ENCODE measurements around the gene SLC35C1. TPM values are rescaled to one million over a fixed set of nuclear protein-coding genes. Genes with fewer than 3 reads are reported as not detected.
A peak's percentile ranks its signal among the peaks of the same experiment; 100 is the strongest.

The SLC35C1 gene
- total and polyA plus RNA-seq, 5 donors from 2014 or later: 8.1 to 18.4 (median 12.4) TPM

GRCh38 chr11:45846174-45846675, 41.3 kb downstream of the SLC35C1 start:
- Mint-ChIP-seq H3K4me1 (peaks cover 19 to 60% (median 41%) of the 10 kb centered on the region in 4 donors), H3K4me3 (peak overlapping the region; percentile 86 to 96 (median 92)), H3K9me3 (no peaks in the 10 kb centered on the region), H3K27me3 (peaks cover 32% of the 10 kb centered on the region), H3K36me3 (peaks cover 7% of the 10 kb centered on the region), H3K27ac (peak overlapping the region; percentile 50 to 99 (median 98))
- Histone ChIP-seq H3K4me3 (ENCODE audit: low read depth, low read length) (peak overlapping the region; percentile 87), H3K9me3 (ENCODE audit: control insufficient read depth in 2 of 2, low read length in 2 of 2) (no peaks in the 10 kb centered on the region), H3K4me1 (ENCODE audit: control insufficient read depth, insufficient read depth, low read length, poor library complexity, severe bottlenecking) (peaks cover 37% of the 10 kb centered on the region), H3K36me3 (ENCODE audit: control insufficient read depth, insufficient read depth, low read length) (peaks cover 5% of the 10 kb centered on the region), H3K27ac (ENCODE audit: insufficient read depth, low read length, poor library complexity, severe bottlenecking) (peak overlapping the region; percentile 92), H3K27me3 (ENCODE audit: control insufficient read depth, insufficient read depth, low read length) (peaks cover 2% of the 10 kb centered on the region)
- DNase-seq (no peak), ATAC-seq (ENCODE audit: low read depth in 2 of 2) (no peak)

GRCh38 chr11:45846974-45847910, 42.3 kb downstream of the SLC35C1 start, which contains the start of gene CRY2:
Gene CRY2 (plus strand): TSS chr11:45847475. CDS start chr11:45847491, 16 bp downstream.
- no peaks in the 10 kb centered on the region for H3K9me3 Mint-ChIP-seq
- H3K9me3 ChIP-seq (ENCODE audit: control insufficient read depth in 2 of 2, low read length in 2 of 2): no peaks in the 10 kb centered on the region
- H3K4me1 Mint-ChIP-seq: peaks cover 19 to 67% (median 45%) of the 10 kb centered on the region in 4 donors
- peaks cover 7% of the 10 kb centered on the region for H3K36me3 Mint-ChIP-seq
- ATAC-seq (ENCODE audit: low read depth in 2 of 2) (peak; percentile 92 to 93), DNase-seq (peak; percentile 96 to 98 (median 97))
- peak within 1 kb of the TSS; percentile 92 for H3K27ac ChIP-seq (ENCODE audit: insufficient read depth, low read length, poor library complexity, severe bottlenecking)
- H3K27me3 ChIP-seq (ENCODE audit: control insufficient read depth, insufficient read depth, low read length): peaks cover 2% of the 10 kb centered on the region
- peaks cover 43% of the 10 kb centered on the region for H3K4me1 ChIP-seq (ENCODE audit: control insufficient read depth, insufficient read depth, low read length, poor library complexity, severe bottlenecking)
- peaks cover 5% of the 10 kb centered on the region for H3K36me3 ChIP-seq (ENCODE audit: control insufficient read depth, insufficient read depth, low read length)
- H3K27me3 Mint-ChIP-seq: peaks cover 28% of the 10 kb centered on the region
- H3K27ac Mint-ChIP-seq: peak within 1 kb of the TSS; percentile 50 to 99 (median 98)
- H3K4me3 Mint-ChIP-seq: peak within 1 kb of the TSS; percentile 86 to 96 (median 92)
- peak within 1 kb of the TSS; percentile 87 for H3K4me3 ChIP-seq (ENCODE audit: low read depth, low read length)

- ATAC-seq (ENCODE audit: low read depth in 2 of 2): peak; percentile 3 to 10
- peaks cover 46% of the 10 kb centered on the region for H3K4me1 ChIP-seq (ENCODE audit: control insufficient read depth, insufficient read depth, low read length, poor library complexity, severe bottlenecking)
Observed at GRCh38 chr11:45847911-45848316, 43.0 kb downstream of the SLC35C1 start.

GRCh38 chr11:45848654-45849081, 43.7 kb downstream of the SLC35C1 start:
- ATAC-seq (ENCODE audit: low read depth in 2 of 2) (no peak), DNase-seq (no peak)
- Mint-ChIP-seq H3K9me3 (no peaks in the 10 kb centered on the region), H3K4me1 (peaks cover 13 to 63% (median 43%) of the 10 kb centered on the region in 4 donors), H3K27me3 (peaks cover 19% of the 10 kb centered on the region), H3K36me3 (peaks cover 7% of the 10 kb centered on the region), H3K27ac (peak overlapping the region in 2 of 3 donors; percentile 17 to 34), H3K4me3 (peak overlapping the region; percentile 73 to 92 (median 88))
- Histone ChIP-seq H3K4me1 (ENCODE audit: control insufficient read depth, insufficient read depth, low read length, poor library complexity, severe bottlenecking) (peaks cover 39% of the 10 kb centered on the region), H3K9me3 (ENCODE audit: control insufficient read depth in 2 of 2, low read length in 2 of 2) (no peaks in the 10 kb centered on the region), H3K27me3 (ENCODE audit: control insufficient read depth, insufficient read depth, low read length) (peaks cover 2% of the 10 kb centered on the region), H3K36me3 (ENCODE audit: control insufficient read depth, insufficient read depth, low read length) (peaks cover 5% of the 10 kb centered on the region), H3K4me3 (ENCODE audit: low read depth, low read length) (peak overlapping the region; percentile 79), H3K27ac (ENCODE audit: insufficient read depth, low read length, poor library complexity, severe bottlenecking) (no peak overlapping the region)

More at GRCh38 chr11:45847911-45848316, 43.0 kb downstream of the SLC35C1 start:
- Mint-ChIP-seq H3K4me1 (peaks cover 18 to 68% (median 48%) of the 10 kb centered on the region in 4 donors), H3K36me3 (peaks cover 7% of the 10 kb centered on the region), H3K4me3 (peak overlapping the region; percentile 86 to 96 (median 92)), H3K27me3 (peaks cover 27% of the 10 kb centered on the region), H3K27ac (peak overlapping the region in 2 of 3 donors; percentile 34 to 99), H3K9me3 (no peaks in the 10 kb centered on the region)
- H3K4me3 ChIP-seq (ENCODE audit: low read depth, low read length): peak overlapping the region; percentile 79
- peak overlapping the region; percentile 92 for H3K27ac ChIP-seq (ENCODE audit: insufficient read depth, low read length, poor library complexity, severe bottlenecking)
- no peaks in the 10 kb centered on the region for H3K9me3 ChIP-seq (ENCODE audit: control insufficient read depth in 2 of 2, low read length in 2 of 2)
- peak; percentile 20 to 86 (median 53) for DNase-seq
- H3K27me3 ChIP-seq (ENCODE audit: control insufficient read depth, insufficient read depth, low read length): peaks cover 2% of the 10 kb centered on the region
- peaks cover 5% of the 10 kb centered on the region for H3K36me3 ChIP-seq (ENCODE audit: control insufficient read depth, insufficient read depth, low read length)

- no peak for DNase-seq
- no peak overlapping the region for H3K27ac Mint-ChIP-seq
- peaks cover 39% of the 10 kb centered on the region for H3K4me1 ChIP-seq (ENCODE audit: control insufficient read depth, insufficient read depth, low read length, poor library complexity, severe bottlenecking)
- peak overlapping the region in 3 of 4 donors; percentile 77 to 92 (median 80) for H3K4me3 Mint-ChIP-seq
- peaks cover 11% of the 10 kb centered on the region for H3K36me3 ChIP-seq (ENCODE audit: control insufficient read depth, insufficient read depth, low read length)
- peaks cover 9% of the 10 kb centered on the region for H3K36me3 Mint-ChIP-seq
- H3K4me3 ChIP-seq (ENCODE audit: low read depth, low read length): no peak overlapping the region
- ATAC-seq (ENCODE audit: low read depth in 2 of 2): no peak
- H3K27ac ChIP-seq (ENCODE audit: insufficient read depth, low read length, poor library complexity, severe bottlenecking): no peak overlapping the region
- H3K9me3 Mint-ChIP-seq: no peaks in the 10 kb centered on the region
- H3K9me3 ChIP-seq (ENCODE audit: control insufficient read depth in 2 of 2, low read length in 2 of 2): no peaks in the 10 kb centered on the region
- peaks cover 13 to 66% (median 45%) of the 10 kb centered on the region in 4 donors for H3K4me1 Mint-ChIP-seq
- peaks cover 12% of the 10 kb centered on the region for H3K27me3 Mint-ChIP-seq
- peaks cover 2% of the 10 kb centered on the region for H3K27me3 ChIP-seq (ENCODE audit: control insufficient read depth, insufficient read depth, low read length)
Observed at GRCh38 chr11:45850446-45850845, 45.5 kb downstream of the SLC35C1 start.

GRCh38 chr11:45851228-45851627, 46.3 kb downstream of the SLC35C1 start:
- Histone ChIP-seq H3K36me3 (ENCODE audit: control insufficient read depth, insufficient read depth, low read length) (peaks cover 19% of the 10 kb centered on the region), H3K4me1 (ENCODE audit: control insufficient read depth, insufficient read depth, low read length, poor library complexity, severe bottlenecking) (peaks cover 37% of the 10 kb centered on the region), H3K4me3 (ENCODE audit: low read depth, low read length) (no peak overlapping the region), H3K9me3 (ENCODE audit: control insufficient read depth in 2 of 2, low read length in 2 of 2) (no peaks in the 10 kb centered on the region), H3K27ac (ENCODE audit: insufficient read depth, low read length, poor library complexity, severe bottlenecking) (no peak overlapping the region), H3K27me3 (ENCODE audit: control insufficient read depth, insufficient read depth, low read length) (no peaks in the 10 kb centered on the region)
- DNase-seq: no peak
- Mint-ChIP-seq H3K36me3 (peaks cover 13% of the 10 kb centered on the region), H3K9me3 (no peaks in the 10 kb centered on the region), H3K4me3 (peak overlapping the region in 3 of 4 donors; percentile 16 to 92 (median 74)), H3K27ac (no peak overlapping the region), H3K27me3 (peaks cover 8% of the 10 kb centered on the region), H3K4me1 (peaks cover 13 to 62% (median 40%) of the 10 kb centered on the region in 4 donors)
- no peak for ATAC-seq (ENCODE audit: low read depth in 2 of 2)

GRCh38 chr11:45852018-45852711, 47.2 kb downstream of the SLC35C1 start:
- peaks cover 18% of the 10 kb centered on the region for H3K36me3 Mint-ChIP-seq
- H3K4me3 Mint-ChIP-seq: peak overlapping the region in 2 of 4 donors; percentile 47 to 60
- no peak overlapping the region for H3K27ac Mint-ChIP-seq
- H3K36me3 ChIP-seq (ENCODE audit: control insufficient read depth, insufficient read depth, low read length): peaks cover 26% of the 10 kb centered on the region
- H3K4me3 ChIP-seq (ENCODE audit: low read depth, low read length): no peak overlapping the region
- peaks cover 28% of the 10 kb centered on the region for H3K4me1 ChIP-seq (ENCODE audit: control insufficient read depth, insufficient read depth, low read length, poor library complexity, severe bottlenecking)
- H3K27me3 Mint-ChIP-seq: peaks cover under 1% of the 10 kb centered on the region
- no peaks in the 10 kb centered on the region for H3K9me3 ChIP-seq (ENCODE audit: control insufficient read depth in 2 of 2, low read length in 2 of 2)
- no peaks in the 10 kb centered on the region for H3K9me3 Mint-ChIP-seq
- H3K27me3 ChIP-seq (ENCODE audit: control insufficient read depth, insufficient read depth, low read length): no peaks in the 10 kb centered on the region
- ATAC-seq (ENCODE audit: low read depth in 2 of 2) (no peak), DNase-seq (no peak)
- peaks cover 7 to 56% (median 35%) of the 10 kb centered on the region in 4 donors for H3K4me1 Mint-ChIP-seq
- H3K27ac ChIP-seq (ENCODE audit: insufficient read depth, low read length, poor library complexity, severe bottlenecking): no peak overlapping the region
